Measurements from ENCODE around the gene NCAPD3. TPM values are rescaled to one million over a fixed set of nuclear protein-coding genes. Genes with fewer than 3 reads are reported as not detected.

The NCAPD3 gene
- total and polyA plus RNA-seq, 9 of the 15 experiments (the other 6 are each of a cell fraction or from before 2014, with no cell fraction given), result 23.6 to 80.6 (median 58.6) TPM

DNA sequence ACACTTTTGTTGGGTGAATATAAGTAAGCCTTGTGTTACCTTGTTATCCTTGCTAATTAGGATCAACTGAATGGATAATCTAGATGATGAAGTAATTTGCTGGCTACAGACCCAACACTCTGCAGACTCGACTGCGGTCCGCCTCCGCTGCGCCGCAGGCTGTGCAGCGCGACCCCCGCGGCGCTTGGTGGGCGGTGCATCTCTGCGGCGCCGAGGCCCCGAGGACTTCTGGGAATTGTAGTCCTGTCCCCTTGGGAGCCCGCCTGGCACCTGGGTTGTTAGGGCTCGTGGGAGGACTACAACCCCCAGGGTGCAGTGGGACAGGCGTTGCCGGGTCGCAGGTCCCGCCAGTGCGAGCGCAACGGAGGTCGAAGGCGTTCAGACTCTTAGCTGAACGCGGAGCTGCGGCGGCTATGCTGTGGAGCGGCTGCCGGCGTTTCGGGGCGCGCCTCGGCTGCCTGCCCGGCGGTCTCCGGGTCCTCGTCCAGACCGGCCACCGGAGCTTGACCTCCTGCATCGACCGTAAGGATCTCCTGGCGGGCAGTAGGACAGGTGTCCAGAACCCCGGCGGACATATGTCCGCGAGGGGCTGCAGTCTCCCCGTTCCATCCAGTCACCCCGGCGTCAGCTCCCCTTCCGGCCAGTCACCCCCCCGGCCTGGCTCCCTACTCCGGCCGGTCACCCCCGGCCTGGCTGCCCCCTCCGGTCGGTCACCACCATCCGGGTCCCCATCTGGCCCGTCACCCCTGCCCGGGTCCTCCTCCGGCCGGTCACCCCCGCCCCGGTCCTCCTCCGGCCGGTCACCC, 29.6 kb upstream of the NCAPD3 start, which contains the start of the genes ACAD8 and THYN1 (continued):
- TF ChIP-seq, protein P1, sequence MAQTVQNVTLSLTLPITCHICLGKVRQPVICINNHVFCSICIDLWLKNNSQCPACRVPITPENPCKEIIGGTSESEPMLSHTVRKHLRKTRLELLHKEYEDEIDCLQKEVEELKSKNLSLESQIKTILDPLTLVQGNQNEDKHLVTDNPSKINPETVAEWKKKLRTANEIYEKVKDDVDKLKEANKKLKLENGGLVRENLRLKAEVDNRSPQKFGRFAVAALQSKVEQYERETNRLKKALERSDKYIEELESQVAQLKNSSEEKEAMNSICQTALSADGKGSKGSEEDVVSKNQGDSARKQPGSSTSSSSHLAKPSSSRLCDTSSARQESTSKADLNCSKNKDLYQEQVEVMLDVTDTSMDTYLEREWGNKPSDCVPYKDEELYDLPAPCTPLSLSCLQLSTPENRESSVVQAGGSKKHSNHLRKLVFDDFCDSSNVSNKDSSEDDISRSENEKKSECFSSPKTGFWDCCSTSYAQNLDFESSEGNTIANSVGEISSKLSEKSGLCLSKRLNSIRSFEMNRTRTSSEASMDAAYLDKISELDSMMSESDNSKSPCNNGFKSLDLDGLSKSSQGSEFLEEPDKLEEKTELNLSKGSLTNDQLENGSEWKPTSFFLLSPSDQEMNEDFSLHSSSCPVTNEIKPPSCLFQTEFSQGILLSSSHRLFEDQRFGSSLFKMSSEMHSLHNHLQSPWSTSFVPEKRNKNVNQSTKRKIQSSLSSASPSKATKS (CRISPR knock-in tag; IDR thresholded peaks at IDR 0.05), result no peak
- TF ChIP-seq, protein P2, sequence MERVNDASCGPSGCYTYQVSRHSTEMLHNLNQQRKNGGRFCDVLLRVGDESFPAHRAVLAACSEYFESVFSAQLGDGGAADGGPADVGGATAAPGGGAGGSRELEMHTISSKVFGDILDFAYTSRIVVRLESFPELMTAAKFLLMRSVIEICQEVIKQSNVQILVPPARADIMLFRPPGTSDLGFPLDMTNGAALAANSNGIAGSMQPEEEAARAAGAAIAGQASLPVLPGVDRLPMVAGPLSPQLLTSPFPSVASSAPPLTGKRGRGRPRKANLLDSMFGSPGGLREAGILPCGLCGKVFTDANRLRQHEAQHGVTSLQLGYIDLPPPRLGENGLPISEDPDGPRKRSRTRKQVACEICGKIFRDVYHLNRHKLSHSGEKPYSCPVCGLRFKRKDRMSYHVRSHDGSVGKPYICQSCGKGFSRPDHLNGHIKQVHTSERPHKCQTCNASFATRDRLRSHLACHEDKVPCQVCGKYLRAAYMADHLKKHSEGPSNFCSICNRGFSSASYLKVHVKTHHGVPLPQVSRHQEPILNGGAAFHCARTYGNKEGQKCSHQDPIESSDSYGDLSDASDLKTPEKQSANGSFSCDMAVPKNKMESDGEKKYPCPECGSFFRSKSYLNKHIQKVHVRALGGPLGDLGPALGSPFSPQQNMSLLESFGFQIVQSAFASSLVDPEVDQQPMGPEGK (CRISPR knock-in tag; IDR thresholded peaks at IDR 0.05; ENCODE audit: borderline replicate concordance), result no peak
- TF ChIP-seq CAMTA2 (CRISPR knock-in tag; conservative IDR thresholded peaks at IDR 0.05) (no peak), RBM17 (IDR thresholded peaks at IDR 0.05; ENCODE audit: borderline replicate concordance, low read depth, low read length) (no peak), MAZ (CRISPR knock-in tag; conservative IDR thresholded peaks at IDR 0.05 in 1 of 2, IDR thresholded peaks at IDR 0.05 in 1 of 2) (peak; percentile 12 to 84; a peak in 2 of 4 replicates), HDGF (IDR thresholded peaks at IDR 0.05) (no peak), MEIS2 (IDR thresholded peaks at IDR 0.05; ENCODE audit: partially characterized antibody) (no peak), NFE2L1 (tag; IDR thresholded peaks at IDR 0.05; ENCODE audit: borderline replicate concordance, low read depth) (no peak), FOXP1 (CRISPR knock-in tag; IDR thresholded peaks at IDR 0.05) (no peak), ZNF316 (IDR thresholded peaks at IDR 0.05) (no peak), ADNP (tag; IDR thresholded peaks at IDR 0.05) (no peak), WHSC1 (IDR thresholded peaks at IDR 0.05; ENCODE audit: low read length) (no peak), YBX1 (IDR thresholded peaks at IDR 0.05) (no peak), ZNF79 (CRISPR knock-in tag; IDR thresholded peaks at IDR 0.05; ENCODE audit: low read depth) (no peak), RAD51 (IDR thresholded peaks at IDR 0.05; ENCODE audit: borderline replicate concordance, low read depth) (no peak), ZBTB8A (IDR thresholded peaks at IDR 0.05; ENCODE audit: partially characterized antibody) (no peak), GABPA (tag; conservative IDR thresholded peaks at IDR 0.05; ENCODE audit: low read depth) (peak; percentile 48; the same call in 1 of the 2 replicates), TSC22D4 (tag; IDR thresholded peaks at IDR 0.05) (no peak), ZNF551 (CRISPR knock-in tag; IDR thresholded peaks at IDR 0.05) (no peak), CBX5 (IDR thresholded peaks at IDR 0.05; ENCODE audit: borderline replicate concordance, low read depth) (no peak), MCM7 (IDR thresholded peaks at IDR 0.05) (no peak), HSF4 (CRISPR knock-in tag; IDR thresholded peaks at IDR 0.05; ENCODE audit: borderline replicate concordance) (no peak)
- TF ChIP-seq, protein P3, sequence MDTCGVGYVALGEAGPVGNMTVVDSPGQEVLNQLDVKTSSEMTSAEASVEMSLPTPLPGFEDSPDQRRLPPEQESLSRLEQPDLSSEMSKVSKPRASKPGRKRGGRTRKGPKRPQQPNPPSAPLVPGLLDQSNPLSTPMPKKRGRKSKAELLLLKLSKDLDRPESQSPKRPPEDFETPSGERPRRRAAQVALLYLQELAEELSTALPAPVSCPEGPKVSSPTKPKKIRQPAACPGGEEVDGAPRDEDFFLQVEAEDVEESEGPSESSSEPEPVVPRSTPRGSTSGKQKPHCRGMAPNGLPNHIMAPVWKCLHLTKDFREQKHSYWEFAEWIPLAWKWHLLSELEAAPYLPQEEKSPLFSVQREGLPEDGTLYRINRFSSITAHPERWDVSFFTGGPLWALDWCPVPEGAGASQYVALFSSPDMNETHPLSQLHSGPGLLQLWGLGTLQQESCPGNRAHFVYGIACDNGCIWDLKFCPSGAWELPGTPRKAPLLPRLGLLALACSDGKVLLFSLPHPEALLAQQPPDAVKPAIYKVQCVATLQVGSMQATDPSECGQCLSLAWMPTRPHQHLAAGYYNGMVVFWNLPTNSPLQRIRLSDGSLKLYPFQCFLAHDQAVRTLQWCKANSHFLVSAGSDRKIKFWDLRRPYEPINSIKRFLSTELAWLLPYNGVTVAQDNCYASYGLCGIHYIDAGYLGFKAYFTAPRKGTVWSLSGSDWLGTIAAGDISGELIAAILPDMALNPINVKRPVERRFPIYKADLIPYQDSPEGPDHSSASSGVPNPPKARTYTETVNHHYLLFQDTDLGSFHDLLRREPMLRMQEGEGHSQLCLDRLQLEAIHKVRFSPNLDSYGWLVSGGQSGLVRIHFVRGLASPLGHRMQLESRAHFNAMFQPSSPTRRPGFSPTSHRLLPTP (IDR thresholded peaks at IDR 0.05; ENCODE audit: borderline replicate concordance, extremely low read depth, insufficient read length), result no peak
